Ishikawa (cell line): Measurements from ENCODE around the gene GHRHR.

Experiments used
- CEBPB ChIP-seq: IDR thresholded peaks from 2 replicates; pipeline ENCODE4 v1.6.1; 2012
- CREB1 ChIP-seq: IDR thresholded peaks from 2 replicates; pipeline ENCODE4 v1.6.1; 2012; ENCODE audit warnings: low read depth
- EGR1 ChIP-seq: IDR thresholded peaks from 2 replicates; pipeline ENCODE4 v1.6.1; 2012
- EP300 ChIP-seq: IDR thresholded peaks from 2 replicates; pipeline ENCODE4 v1.6.1; 2012; ENCODE audit warnings: borderline replicate concordance
- FOXM1 ChIP-seq: IDR thresholded peaks from 2 replicates; pipeline ENCODE4 v1.6.1; 2012; ENCODE audit warnings: low read depth, borderline replicate concordance
- NFIC ChIP-seq: IDR thresholded peaks from 2 replicates; pipeline ENCODE4 v1.6.1; 2012
- RAD21 ChIP-seq: IDR thresholded peaks from 2 replicates; pipeline ENCODE4 v1.6.1; 2012; ENCODE audit warnings: low read depth
- TAF1 ChIP-seq: IDR thresholded peaks from 2 replicates; pipeline ENCODE4 v1.6.1; 2012; ENCODE audit warnings: low read depth, mild to moderate bottlenecking
- TCF12 ChIP-seq: IDR thresholded peaks from 2 replicates; pipeline ENCODE4 v1.6.1; 2012; ENCODE audit warnings: low read depth
- TEAD4 ChIP-seq: IDR thresholded peaks from 2 replicates; pipeline ENCODE4 v1.6.1; 2012
- YY1 ChIP-seq: IDR thresholded peaks from 2 replicates; pipeline ENCODE4 v1.6.1; 2012; ENCODE audit warnings: low read depth
- ZBTB7A ChIP-seq: IDR thresholded peaks from 2 replicates; pipeline ENCODE4 v1.6.1; 2012; ENCODE audit warnings: low read depth
- TF ChIP-seq, protein P1 (sequence below): IDR thresholded peaks from 2 replicates; pipeline ENCODE4 v1.6.1; 2012; ENCODE audit warnings: low read depth, mild to moderate bottlenecking
- TF ChIP-seq, protein P2 (sequence below): IDR thresholded peaks from 2 replicates; pipeline ENCODE4 v1.6.1; 2012
- TF ChIP-seq, protein P3 (sequence below): IDR thresholded peaks from 2 replicates; pipeline ENCODE4 v1.6.1; 2012

Gene GHRHR

DNA sequence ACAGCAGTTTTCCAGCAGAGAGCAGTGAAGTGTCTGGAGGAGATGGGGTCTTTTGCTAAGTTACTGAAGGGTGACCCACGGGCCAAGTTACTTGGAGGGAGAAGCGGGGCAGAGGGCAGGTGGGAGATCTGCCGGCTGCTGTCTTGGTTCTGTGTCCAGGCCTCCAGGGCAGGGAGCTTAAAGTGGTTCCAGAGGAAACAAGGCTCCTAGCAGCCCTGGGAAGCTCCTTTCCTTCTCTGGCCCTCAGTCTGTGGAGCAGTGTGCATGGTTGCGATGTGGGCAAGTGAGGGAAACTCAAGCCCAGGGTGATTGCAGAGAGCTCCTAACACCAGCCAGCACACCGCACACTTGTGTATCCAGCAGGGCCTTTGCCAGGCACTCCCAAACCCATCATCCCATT lies 6.3 kb downstream of the GHRHR start:
- TF ChIP-seq FOXM1 (no peak), TCF12 (no peak), TEAD4 (no peak), ZBTB7A (no peak), EGR1 (no peak), TAF1 (no peak), NFIC (no peak), RAD21 (no peak)
- TF ChIP-seq, protein P1, sequence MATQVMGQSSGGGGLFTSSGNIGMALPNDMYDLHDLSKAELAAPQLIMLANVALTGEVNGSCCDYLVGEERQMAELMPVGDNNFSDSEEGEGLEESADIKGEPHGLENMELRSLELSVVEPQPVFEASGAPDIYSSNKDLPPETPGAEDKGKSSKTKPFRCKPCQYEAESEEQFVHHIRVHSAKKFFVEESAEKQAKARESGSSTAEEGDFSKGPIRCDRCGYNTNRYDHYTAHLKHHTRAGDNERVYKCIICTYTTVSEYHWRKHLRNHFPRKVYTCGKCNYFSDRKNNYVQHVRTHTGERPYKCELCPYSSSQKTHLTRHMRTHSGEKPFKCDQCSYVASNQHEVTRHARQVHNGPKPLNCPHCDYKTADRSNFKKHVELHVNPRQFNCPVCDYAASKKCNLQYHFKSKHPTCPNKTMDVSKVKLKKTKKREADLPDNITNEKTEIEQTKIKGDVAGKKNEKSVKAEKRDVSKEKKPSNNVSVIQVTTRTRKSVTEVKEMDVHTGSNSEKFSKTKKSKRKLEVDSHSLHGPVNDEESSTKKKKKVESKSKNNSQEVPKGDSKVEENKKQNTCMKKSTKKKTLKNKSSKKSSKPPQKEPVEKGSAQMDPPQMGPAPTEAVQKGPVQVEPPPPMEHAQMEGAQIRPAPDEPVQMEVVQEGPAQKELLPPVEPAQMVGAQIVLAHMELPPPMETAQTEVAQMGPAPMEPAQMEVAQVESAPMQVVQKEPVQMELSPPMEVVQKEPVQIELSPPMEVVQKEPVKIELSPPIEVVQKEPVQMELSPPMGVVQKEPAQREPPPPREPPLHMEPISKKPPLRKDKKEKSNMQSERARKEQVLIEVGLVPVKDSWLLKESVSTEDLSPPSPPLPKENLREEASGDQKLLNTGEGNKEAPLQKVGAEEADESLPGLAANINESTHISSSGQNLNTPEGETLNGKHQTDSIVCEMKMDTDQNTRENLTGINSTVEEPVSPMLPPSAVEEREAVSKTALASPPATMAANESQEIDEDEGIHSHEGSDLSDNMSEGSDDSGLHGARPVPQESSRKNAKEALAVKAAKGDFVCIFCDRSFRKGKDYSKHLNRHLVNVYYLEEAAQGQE, result no peak
- TF ChIP-seq, protein P2, sequence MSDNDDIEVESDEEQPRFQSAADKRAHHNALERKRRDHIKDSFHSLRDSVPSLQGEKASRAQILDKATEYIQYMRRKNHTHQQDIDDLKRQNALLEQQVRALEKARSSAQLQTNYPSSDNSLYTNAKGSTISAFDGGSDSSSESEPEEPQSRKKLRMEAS, result no peak

DNA sequence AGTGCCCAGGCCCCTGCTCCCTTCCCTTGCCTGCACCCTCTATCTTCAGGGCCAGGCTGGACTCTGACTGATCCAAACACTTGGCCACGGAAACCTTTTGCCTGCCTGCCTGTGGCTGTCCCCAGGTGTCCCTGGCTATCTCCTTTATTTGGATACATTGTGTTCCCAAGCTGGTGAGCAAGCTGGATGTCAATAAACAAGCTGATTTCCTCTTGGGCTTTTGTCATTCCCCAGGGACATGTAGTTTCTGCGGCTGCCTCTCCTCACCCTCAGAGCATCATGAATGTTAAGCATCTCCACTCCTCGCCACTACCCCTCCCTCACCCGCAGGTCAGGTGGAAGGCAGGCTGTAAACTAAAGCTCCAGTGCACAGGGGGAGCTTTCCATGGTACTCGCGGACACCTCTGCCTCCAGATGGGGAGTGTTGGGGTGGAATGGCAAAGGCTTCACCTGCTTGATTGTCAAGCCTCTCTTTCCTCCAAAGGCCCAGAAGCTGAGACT lies 6.9 kb downstream of the GHRHR start:
- TF ChIP-seq, protein P3, sequence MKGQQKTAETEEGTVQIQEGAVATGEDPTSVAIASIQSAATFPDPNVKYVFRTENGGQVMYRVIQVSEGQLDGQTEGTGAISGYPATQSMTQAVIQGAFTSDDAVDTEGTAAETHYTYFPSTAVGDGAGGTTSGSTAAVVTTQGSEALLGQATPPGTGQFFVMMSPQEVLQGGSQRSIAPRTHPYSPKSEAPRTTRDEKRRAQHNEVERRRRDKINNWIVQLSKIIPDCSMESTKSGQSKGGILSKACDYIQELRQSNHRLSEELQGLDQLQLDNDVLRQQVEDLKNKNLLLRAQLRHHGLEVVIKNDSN, result no peak
- TF ChIP-seq, protein P1, result peak; percentile 80

DNA sequence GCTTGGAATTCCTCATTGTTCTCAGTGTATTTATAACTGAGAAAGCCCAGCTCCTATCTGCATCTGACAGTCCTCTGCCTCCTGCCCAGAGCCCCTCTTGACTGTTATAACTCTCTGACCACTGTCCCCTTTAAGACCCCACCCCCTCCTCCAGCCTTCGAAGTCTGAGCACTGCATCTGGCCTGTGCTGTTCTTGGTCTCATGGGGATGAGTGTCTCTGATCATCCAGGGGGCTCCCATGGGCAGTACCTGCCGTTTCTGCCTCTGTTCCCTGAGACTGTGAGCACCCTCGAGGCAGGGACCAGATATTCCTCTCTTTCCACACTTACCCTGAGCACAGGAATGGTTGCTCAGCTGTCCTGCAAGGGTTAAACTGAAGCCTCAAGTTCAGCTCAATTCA lies 7.7 kb downstream of the GHRHR start:
- TF ChIP-seq NFIC, result no peak
- TF ChIP-seq RAD21, result no peak
- no peak for TF ChIP-seq FOXM1
- TF ChIP-seq EGR1, result no peak
- no peak for TF ChIP-seq CREB1
- TF ChIP-seq YY1, result no peak
- TF ChIP-seq, protein P2, result no peak
- TF ChIP-seq TCF12, result no peak
- no peak for TF ChIP-seq ZBTB7A
- no peak for TF ChIP-seq TAF1
- TF ChIP-seq EP300, result no peak
- TF ChIP-seq CEBPB, result no peak
- TF ChIP-seq, protein P1, result no peak
- TF ChIP-seq, protein P3, result no peak
- TF ChIP-seq TEAD4, result no peak

DNA sequence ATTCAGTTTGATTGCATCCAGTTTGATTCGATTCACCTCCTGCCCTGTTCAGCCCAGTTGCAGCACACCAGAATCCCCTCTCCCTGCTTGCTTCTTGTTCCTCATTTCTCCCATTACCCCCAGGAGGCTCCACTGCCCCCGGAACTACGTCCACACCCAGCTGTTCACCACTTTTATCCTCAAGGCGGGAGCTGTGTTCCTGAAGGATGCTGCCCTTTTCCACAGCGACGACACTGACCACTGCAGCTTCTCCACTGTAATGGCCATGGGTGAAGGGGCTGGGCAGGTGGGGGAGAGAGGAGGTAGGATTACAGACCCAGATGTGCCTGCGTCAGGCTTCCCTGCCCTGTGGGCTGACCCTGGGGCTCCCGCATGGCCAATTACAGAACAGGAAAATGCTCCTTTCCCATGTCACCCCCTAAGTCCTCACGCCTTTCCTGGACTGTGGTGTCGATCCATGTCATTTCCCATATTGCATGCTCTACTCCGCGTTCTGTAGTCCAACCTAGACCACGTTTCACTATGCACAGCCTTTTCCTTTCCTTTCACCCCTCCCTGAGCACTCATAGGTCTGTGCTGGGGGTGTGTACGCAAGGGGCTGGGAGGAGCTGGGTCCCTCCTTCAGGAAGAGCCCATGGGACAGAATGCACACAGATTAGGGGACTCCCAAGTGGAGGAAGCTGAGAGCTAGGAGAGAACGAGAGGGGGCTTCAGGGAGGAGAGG lies 8.2 kb downstream of the GHRHR start:
- TF ChIP-seq EP300, result no peak

DNA sequence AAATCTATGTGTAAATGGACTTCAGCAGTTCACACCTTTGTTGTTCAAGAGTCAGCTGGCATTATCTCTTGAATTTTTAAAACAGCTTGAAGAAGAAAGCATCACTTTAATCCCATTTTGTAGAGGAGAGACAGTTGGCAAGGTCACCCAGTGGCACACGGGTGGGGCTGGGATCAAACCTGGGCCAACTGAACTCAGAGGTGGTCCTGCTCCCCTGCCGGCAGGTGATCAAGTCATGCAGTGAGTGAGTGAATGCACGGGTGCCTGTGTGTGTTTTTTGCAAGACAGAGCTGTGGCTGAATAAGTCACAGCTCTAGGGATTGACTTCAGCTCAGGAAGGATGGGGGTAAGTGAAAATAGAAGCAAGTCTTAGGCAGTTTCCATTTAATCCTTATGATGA lies 9.5 kb downstream of the GHRHR start:
- TF ChIP-seq EP300 (no peak), TEAD4 (no peak), TCF12 (no peak), ZBTB7A (no peak), TAF1 (no peak), YY1 (no peak), EGR1 (no peak), NFIC (no peak), FOXM1 (no peak), RAD21 (no peak), CEBPB (no peak), CREB1 (no peak)
- TF ChIP-seq, protein P2, result no peak
- TF ChIP-seq, protein P1, result no peak
- TF ChIP-seq, protein P3, result no peak
